WTC11 (cell line): Measurements from ENCODE around the gene DNAJC21. TPM values are rescaled to one million over a fixed set of nuclear protein-coding genes. Genes with fewer than 3 reads are reported as not detected.
A peak's percentile ranks its signal among the peaks of the same experiment; 100 is the strongest.

Source experiments
- ATF1 ChIP-seq: sonication (generic); formaldehyde crosslinking; IDR thresholded peaks from 2 replicates; pipeline ENCODE4 v1.8.1; 2023; ENCODE audit warnings: mild to moderate bottlenecking, moderate library complexity, missing genetic modification reagents
- CREM ChIP-seq: sonication (generic); formaldehyde crosslinking; IDR thresholded peaks from 2 replicates; pipeline ENCODE4 v1.8.1; 2022; ENCODE audit warnings: mild to moderate bottlenecking, missing genetic modification reagents, moderate library complexity
- ELF4 ChIP-seq: sonication (generic); formaldehyde crosslinking; IDR thresholded peaks from 2 replicates; pipeline ENCODE4 v1.8.1; 2022; ENCODE audit warnings: low read depth, mild to moderate bottlenecking, moderate library complexity, missing genetic modification reagents
- FOXK1 ChIP-seq: sonication (generic); formaldehyde crosslinking; IDR thresholded peaks from 2 replicates; pipeline ENCODE4 v1.8.0; 2022; ENCODE audit warnings: mild to moderate bottlenecking, moderate library complexity, missing genetic modification reagents
- FOXP1 ChIP-seq: sonication (generic); formaldehyde crosslinking; IDR thresholded peaks from 2 replicates; pipeline ENCODE4 v1.8.0; 2022; ENCODE audit warnings: missing genetic modification reagents, mild to moderate bottlenecking, moderate library complexity, borderline replicate concordance
- HMGA2 ChIP-seq: fragments of 250-450 bp; sonication (Bioruptor Pico); IDR thresholded peaks from 2 replicates; pipeline ENCODE4 v1.4.0; 2021; ENCODE audit warnings: mild to moderate bottlenecking, moderate library complexity
- IRF2 ChIP-seq: sonication (generic); formaldehyde crosslinking; IDR thresholded peaks from 2 replicates; pipeline ENCODE4 v1.8.0; 2022; ENCODE audit warnings: low read depth, missing genetic modification reagents, borderline replicate concordance
- NFE2L1 ChIP-seq: sonication (generic); formaldehyde crosslinking; IDR thresholded peaks from 2 replicates; pipeline ENCODE4 v1.8.1; 2023; ENCODE audit warnings: missing genetic modification reagents
- RELA ChIP-seq: sonication (generic); formaldehyde crosslinking; IDR thresholded peaks from 2 replicates; pipeline ENCODE4 v1.8.1; 2022; ENCODE audit warnings: missing genetic modification reagents, mild to moderate bottlenecking, borderline replicate concordance
- RORB ChIP-seq: fragments of 250-450 bp; sonication (Bioruptor Pico); IDR thresholded peaks from 2 replicates; pipeline ENCODE4 v1.9.0; 2021; ENCODE audit warnings: mild to moderate bottlenecking
- SP1 ChIP-seq: sonication (generic); formaldehyde crosslinking; conservative IDR thresholded peaks from 2 replicates; pipeline ENCODE4 v1.8.1; 2022; ENCODE audit warnings: missing genetic modification reagents
- TCF7 ChIP-seq: sonication (generic); formaldehyde crosslinking; IDR thresholded peaks from 2 replicates; pipeline ENCODE4 v1.8.0; 2022; ENCODE audit warnings: mild to moderate bottlenecking, low read depth, missing genetic modification reagents, moderate library complexity
- ZNF121 ChIP-seq: sonication (generic); formaldehyde crosslinking; IDR thresholded peaks from 2 replicates; pipeline ENCODE4 v1.8.0; 2023; ENCODE audit warnings: missing genetic modification reagents
- ZNF232 ChIP-seq: sonication (generic); formaldehyde crosslinking; IDR thresholded peaks from 2 replicates; pipeline ENCODE4 v1.8.0; 2022; ENCODE audit warnings: mild to moderate bottlenecking, missing genetic modification reagents
- ZNF263 ChIP-seq: sonication (generic); formaldehyde crosslinking; IDR thresholded peaks from 2 replicates; pipeline ENCODE4 v1.8.1; 2022; ENCODE audit warnings: low read depth, mild to moderate bottlenecking, moderate library complexity, missing genetic modification reagents
- total RNA-seq: library from RNA; stranded (reverse); gene quantifications from 3 replicates; pipeline ENCODE4 v1.2.3, GENCODE V29; 2021
- TF ChIP-seq, protein P1 (sequence below): sonication (generic); formaldehyde crosslinking; IDR thresholded peaks from 2 replicates; pipeline ENCODE4 v1.8.0; 2022; ENCODE audit warnings: missing genetic modification reagents
- TF ChIP-seq, protein P2 (sequence below): sonication (generic); formaldehyde crosslinking; IDR thresholded peaks from 2 replicates; pipeline ENCODE4 v1.8.1; 2023; ENCODE audit warnings: mild to moderate bottlenecking, moderate library complexity, missing genetic modification reagents
- TF ChIP-seq, protein P3 (sequence below): sonication (generic); formaldehyde crosslinking; IDR thresholded peaks from 2 replicates; pipeline ENCODE4 v1.8.0; 2022; ENCODE audit warnings: mild to moderate bottlenecking, missing genetic modification reagents
- TF ChIP-seq, protein P4 (sequence below): fragments of 250-450 bp; sonication (Bioruptor Pico); IDR thresholded peaks from 2 replicates; pipeline ENCODE4 v1.9.0; 2021; ENCODE audit warnings: mild to moderate bottlenecking
- TF ChIP-seq, protein P5 (sequence below): sonication (generic); formaldehyde crosslinking; IDR thresholded peaks from 2 replicates; pipeline ENCODE4 v1.8.1; 2022; ENCODE audit warnings: mild to moderate bottlenecking, missing genetic modification reagents, moderate library complexity, borderline replicate concordance
- TF ChIP-seq, protein P6 (sequence below): sonication (generic); formaldehyde crosslinking; IDR thresholded peaks from 2 replicates; pipeline ENCODE4 v1.8.1; 2022; ENCODE audit warnings: mild to moderate bottlenecking, moderate library complexity, missing genetic modification reagents
- TF ChIP-seq, protein P7 (sequence below): fragments of 250-450 bp; sonication (Bioruptor Pico); IDR thresholded peaks from 2 replicates; pipeline ENCODE4 v1.8.0; 2021; ENCODE audit warnings: mild to moderate bottlenecking
- TF ChIP-seq, protein P8 (sequence below): sonication (generic); formaldehyde crosslinking; IDR thresholded peaks from 2 replicates; pipeline ENCODE4 v1.8.0; 2023; ENCODE audit warnings: missing genetic modification reagents
- TF ChIP-seq, protein P9 (sequence below): sonication (generic); formaldehyde crosslinking; conservative IDR thresholded peaks from 2 replicates; pipeline ENCODE4 v1.8.1; 2022; ENCODE audit warnings: mild to moderate bottlenecking, missing genetic modification reagents

DNAJC21 gene
- total RNA-seq, 1 experiment from 2014 or later, result 62.5 TPM

DNA sequence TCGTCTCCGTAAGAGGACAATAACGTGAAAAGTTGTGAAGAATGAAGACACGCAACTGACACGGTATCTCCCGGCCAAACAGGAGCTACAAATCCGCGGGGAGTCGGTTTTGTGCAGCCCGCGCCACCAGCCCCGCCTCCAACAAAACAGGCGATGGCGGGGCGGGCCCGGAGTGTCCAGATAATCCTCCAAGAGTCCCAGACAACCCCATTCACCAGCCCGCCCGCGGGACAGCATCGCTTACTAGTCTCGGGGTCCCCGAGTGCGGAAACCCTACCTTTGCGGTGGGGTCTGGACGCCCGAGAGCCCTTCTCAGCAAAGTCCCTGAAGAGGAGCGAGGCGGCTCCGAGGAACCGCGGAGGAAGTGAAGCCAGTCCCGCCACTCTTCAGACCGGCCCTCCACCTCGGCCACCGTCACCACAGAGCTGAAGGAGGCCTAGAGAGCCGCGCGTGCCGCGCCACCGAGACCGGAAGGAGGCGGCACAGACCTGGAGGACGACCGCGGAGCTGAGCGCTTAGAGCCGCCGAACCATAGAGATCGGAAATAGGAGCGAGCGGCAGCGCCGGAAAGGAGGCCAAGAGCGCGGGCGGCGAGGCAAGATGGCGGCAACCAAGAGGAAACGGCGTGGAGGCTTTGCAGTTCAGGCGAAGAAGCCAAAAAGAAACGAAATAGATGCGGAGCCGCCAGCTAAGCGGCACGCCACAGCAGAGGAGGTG lies 14.1 kb upstream of the DNAJC21 start, which contains the start of the genes BRIX1 and RAD1 (continued):
- TF ChIP-seq, protein P1, sequence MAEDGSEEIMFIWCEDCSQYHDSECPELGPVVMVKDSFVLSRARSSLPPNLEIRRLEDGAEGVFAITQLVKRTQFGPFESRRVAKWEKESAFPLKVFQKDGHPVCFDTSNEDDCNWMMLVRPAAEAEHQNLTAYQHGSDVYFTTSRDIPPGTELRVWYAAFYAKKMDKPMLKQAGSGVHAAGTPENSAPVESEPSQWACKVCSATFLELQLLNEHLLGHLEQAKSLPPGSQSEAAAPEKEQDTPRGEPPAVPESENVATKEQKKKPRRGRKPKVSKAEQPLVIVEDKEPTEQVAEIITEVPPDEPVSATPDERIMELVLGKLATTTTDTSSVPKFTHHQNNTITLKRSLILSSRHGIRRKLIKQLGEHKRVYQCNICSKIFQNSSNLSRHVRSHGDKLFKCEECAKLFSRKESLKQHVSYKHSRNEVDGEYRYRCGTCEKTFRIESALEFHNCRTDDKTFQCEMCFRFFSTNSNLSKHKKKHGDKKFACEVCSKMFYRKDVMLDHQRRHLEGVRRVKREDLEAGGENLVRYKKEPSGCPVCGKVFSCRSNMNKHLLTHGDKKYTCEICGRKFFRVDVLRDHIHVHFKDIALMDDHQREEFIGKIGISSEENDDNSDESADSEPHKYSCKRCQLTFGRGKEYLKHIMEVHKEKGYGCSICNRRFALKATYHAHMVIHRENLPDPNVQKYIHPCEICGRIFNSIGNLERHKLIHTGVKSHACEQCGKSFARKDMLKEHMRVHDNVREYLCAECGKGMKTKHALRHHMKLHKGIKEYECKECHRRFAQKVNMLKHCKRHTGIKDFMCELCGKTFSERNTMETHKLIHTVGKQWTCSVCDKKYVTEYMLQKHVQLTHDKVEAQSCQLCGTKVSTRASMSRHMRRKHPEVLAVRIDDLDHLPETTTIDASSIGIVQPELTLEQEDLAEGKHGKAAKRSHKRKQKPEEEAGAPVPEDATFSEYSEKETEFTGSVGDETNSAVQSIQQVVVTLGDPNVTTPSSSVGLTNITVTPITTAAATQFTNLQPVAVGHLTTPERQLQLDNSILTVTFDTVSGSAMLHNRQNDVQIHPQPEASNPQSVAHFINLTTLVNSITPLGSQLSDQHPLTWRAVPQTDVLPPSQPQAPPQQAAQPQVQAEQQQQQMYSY (CRISPR knock-in tag), result no peak
- peak; percentile 86 for TF ChIP-seq FOXP1 (CRISPR knock-in tag)
- 0 out of 2 replicates have a peak, but pooled peaks have one; percentile 5 for TF ChIP-seq HMGA2 (CRISPR knock-in tag)
- TF ChIP-seq, protein P2, sequence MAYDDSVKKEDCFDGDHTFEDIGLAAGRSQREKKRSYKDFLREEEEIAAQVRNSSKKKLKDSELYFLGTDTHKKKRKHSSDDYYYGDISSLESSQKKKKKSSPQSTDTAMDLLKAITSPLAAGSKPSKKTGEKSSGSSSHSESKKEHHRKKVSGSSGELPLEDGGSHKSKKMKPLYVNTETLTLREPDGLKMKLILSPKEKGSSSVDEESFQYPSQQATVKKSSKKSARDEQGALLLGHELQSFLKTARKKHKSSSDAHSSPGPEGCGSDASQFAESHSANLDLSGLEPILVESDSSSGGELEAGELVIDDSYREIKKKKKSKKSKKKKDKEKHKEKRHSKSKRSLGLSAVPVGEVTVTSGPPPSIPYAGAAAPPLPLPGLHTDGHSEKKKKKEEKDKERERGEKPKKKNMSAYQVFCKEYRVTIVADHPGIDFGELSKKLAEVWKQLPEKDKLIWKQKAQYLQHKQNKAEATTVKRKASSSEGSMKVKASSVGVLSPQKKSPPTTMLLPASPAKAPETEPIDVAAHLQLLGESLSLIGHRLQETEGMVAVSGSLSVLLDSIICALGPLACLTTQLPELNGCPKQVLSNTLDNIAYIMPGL (CRISPR knock-in tag), result peak; percentile 75; the same call in 1 of the 2 replicates
- no peak for TF ChIP-seq ELF4
- TF ChIP-seq, protein P3, sequence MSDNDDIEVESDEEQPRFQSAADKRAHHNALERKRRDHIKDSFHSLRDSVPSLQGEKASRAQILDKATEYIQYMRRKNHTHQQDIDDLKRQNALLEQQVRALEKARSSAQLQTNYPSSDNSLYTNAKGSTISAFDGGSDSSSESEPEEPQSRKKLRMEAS (CRISPR knock-in tag), result peak; percentile 91
- TF ChIP-seq, protein P4, sequence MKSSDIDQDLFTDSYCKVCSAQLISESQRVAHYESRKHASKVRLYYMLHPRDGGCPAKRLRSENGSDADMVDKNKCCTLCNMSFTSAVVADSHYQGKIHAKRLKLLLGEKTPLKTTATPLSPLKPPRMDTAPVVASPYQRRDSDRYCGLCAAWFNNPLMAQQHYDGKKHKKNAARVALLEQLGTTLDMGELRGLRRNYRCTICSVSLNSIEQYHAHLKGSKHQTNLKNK (CRISPR knock-in tag), result no peak
- TF ChIP-seq RORB (CRISPR knock-in tag), result no peak
- peak; percentile 58; the same call in 1 of the 2 replicates for TF ChIP-seq NFE2L1 (CRISPR knock-in tag)
- no peak for TF ChIP-seq RELA (CRISPR knock-in tag)
- TF ChIP-seq CREM (CRISPR knock-in tag), result peak; percentile 81
- TF ChIP-seq, protein P5, sequence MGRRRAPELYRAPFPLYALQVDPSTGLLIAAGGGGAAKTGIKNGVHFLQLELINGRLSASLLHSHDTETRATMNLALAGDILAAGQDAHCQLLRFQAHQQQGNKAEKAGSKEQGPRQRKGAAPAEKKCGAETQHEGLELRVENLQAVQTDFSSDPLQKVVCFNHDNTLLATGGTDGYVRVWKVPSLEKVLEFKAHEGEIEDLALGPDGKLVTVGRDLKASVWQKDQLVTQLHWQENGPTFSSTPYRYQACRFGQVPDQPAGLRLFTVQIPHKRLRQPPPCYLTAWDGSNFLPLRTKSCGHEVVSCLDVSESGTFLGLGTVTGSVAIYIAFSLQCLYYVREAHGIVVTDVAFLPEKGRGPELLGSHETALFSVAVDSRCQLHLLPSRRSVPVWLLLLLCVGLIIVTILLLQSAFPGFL (CRISPR knock-in tag), result no peak
- TF ChIP-seq ATF1 (CRISPR knock-in tag), result no peak
- TF ChIP-seq FOXK1 (CRISPR knock-in tag), result peak; percentile 94
- TF ChIP-seq, protein P6, sequence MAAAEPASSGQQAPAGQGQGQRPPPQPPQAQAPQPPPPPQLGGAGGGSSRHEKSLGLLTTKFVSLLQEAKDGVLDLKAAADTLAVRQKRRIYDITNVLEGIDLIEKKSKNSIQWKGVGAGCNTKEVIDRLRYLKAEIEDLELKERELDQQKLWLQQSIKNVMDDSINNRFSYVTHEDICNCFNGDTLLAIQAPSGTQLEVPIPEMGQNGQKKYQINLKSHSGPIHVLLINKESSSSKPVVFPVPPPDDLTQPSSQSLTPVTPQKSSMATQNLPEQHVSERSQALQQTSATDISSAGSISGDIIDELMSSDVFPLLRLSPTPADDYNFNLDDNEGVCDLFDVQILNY (CRISPR knock-in tag), result peak; percentile 93
- TF ChIP-seq TCF7 (CRISPR knock-in tag), result no peak
- TF ChIP-seq, protein P7, sequence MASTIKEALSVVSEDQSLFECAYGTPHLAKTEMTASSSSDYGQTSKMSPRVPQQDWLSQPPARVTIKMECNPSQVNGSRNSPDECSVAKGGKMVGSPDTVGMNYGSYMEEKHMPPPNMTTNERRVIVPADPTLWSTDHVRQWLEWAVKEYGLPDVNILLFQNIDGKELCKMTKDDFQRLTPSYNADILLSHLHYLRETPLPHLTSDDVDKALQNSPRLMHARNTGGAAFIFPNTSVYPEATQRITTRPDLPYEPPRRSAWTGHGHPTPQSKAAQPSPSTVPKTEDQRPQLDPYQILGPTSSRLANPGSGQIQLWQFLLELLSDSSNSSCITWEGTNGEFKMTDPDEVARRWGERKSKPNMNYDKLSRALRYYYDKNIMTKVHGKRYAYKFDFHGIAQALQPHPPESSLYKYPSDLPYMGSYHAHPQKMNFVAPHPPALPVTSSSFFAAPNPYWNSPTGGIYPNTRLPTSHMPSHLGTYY (CRISPR knock-in tag), result no peak
- TF ChIP-seq ZNF121 (CRISPR knock-in tag), result no peak
- peak; percentile 87 for TF ChIP-seq SP1 (CRISPR knock-in tag)
- TF ChIP-seq ZNF263 (CRISPR knock-in tag), result no peak
- no peak for TF ChIP-seq IRF2 (CRISPR knock-in tag)
- TF ChIP-seq ZNF232, result no peak; the same call in 1 of the 2 replicates
- TF ChIP-seq, protein P8, sequence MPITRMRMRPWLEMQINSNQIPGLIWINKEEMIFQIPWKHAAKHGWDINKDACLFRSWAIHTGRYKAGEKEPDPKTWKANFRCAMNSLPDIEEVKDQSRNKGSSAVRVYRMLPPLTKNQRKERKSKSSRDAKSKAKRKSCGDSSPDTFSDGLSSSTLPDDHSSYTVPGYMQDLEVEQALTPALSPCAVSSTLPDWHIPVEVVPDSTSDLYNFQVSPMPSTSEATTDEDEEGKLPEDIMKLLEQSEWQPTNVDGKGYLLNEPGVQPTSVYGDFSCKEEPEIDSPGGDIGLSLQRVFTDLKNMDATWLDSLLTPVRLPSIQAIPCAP (CRISPR knock-in tag), result no peak
- TF ChIP-seq, protein P9, sequence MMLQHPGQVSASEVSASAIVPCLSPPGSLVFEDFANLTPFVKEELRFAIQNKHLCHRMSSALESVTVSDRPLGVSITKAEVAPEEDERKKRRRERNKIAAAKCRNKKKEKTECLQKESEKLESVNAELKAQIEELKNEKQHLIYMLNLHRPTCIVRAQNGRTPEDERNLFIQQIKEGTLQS (CRISPR knock-in tag), result no peak
